ENCODE data around the gene SF3A1.
"Not testable (repeated sequence)": the region's sequence is repeated elsewhere in the genome, so short reads cannot be mapped to it uniquely, and the experiment has no call there.

The SF3A1 gene

DNA sequence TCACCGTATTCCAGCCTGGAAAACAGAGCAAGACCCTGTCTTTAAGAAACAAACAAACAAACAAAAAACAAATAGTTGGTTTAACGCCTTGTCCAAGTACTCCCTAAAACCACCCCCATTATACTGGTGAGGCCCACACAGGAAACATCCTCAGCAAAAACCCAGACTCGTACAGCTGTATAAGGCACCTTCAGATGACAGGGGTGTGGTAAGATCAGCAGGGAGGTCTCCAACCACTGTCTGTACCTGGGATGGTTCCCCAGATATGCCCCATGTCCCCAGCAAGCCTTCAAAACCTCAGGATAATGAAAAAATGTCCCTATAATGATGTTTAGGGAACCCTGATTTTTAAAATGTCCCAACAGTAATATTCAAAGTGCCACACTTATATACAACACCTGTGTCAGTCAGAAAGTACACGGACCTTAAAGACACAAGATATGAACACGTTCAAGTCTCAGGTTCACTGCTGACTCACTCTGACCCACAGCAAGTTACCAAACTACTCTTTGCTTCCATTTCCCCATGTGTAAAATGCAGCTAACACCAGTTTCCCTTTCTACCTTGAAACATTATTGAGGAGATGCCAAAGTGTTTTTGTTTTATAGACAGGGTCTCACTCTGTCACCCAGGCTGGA, 9.3 kb downstream of the SF3A1 start:
- no peak for DNase-seq

- no peak for DNase-seq
Measured at GRCh38 chr22:30344447-30345200, 12.1 kb downstream of the SF3A1 start.

DNA sequence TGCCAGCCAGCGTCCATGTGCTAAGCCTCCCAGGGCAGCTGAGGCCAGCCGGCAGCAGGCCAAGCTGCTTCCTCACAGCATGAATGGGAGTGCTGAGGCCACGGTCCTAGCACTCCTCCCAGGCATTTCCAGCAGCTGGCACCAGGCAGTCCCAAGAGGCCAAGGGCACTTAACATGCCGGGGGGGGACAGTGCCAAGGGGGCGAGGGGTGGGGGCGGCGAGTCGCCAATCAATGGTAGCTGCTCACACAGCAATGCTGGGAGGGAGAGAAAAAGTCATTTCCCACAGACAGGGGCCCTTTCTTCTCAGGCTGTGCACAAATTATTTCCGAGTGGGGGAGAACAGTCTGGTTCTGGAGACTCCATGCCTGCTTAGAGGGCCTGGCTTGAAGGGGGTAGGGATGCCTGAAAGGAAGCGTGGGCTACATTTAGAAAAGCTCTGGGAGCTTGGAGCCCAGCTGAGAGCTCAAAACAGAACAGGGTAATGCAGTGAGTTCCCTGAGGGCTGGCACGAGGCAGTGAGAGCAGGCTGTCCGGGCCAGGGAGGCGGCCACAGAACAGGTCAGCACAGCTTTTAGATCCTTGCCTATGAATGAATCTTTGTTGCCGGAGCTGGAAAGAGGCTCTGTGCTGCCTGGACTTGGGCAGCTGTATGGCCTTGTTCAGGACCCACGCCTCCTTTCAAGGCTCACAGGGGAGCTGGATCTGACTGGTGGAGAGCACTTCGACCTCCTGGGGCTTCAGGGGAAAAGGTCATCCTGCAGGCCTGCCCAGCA, 15.6 kb downstream of the SF3A1 start:
- no peak for DNase-seq

- DNase-seq = no peak
Measured at GRCh38 chr22:30338802-30339201, 17.9 kb downstream of the SF3A1 start.

DNA sequence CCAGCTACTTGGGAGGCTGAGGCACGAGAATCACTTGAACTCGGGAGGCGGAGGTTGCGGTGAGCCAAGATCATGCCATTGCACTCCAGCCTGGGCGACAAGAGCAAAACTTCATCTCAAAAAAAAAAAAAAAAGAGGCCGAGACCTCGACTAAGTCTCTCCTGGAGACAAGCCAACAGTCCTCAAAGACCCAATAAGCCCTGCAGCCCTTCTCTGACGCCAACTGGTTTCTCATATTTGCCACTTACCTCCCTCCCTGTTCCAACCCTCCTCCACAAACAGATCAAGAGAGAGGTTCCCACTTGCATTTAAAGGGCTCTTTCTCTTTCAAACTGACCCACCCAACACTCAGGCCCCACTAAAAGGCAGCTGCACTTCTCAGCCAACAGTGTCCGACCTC, 18.4 kb downstream of the SF3A1 start:
- not testable (repeated sequence) for DNase-seq

- no peak for DNase-seq
Measured at GRCh38 chr22:30337461-30337778, 19.3 kb downstream of the SF3A1 start.

DNA sequence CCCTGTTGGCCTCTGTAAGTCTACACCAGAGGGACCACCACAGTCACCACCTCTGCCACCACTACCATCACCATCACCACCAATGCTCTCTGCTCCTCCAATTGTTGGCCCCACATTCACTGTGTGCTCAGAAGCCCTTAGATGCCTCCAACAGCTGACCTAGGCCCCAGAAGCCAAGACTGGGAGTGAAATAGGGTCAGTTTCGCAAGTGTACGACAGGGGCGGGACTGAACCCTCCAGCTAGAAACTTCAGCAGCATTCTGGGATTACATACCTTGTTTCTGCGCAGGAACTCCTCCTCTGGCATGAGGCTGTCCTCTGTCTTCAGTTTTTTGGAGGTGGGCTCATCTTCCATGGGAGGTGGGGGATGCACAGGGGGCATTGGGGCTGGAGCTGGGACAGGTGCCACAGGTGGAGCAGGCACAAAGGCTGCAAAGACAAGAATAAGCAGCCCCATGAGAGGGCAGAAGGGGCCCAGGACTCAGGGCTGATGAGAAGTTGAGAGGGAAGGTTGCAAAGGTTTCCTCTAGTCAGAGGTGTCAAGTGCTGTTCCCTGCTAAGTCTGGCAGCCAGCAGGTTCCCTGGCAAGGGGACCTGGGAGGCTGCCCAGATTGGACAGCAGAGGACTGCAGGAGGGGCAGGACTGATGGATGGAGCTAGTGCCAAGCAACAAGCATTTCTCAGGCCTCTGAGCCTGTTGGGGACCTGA, 19.8 kb downstream of the SF3A1 start:
- no peak for DNase-seq

GRCh38 chr22:30335236-30335635, 21.5 kb downstream of the SF3A1 start:
- no peak for DNase-seq

GRCh38 chr22:30334646-30335045, 22.0 kb downstream of the SF3A1 start:
- no peak for DNase-seq

DNA sequence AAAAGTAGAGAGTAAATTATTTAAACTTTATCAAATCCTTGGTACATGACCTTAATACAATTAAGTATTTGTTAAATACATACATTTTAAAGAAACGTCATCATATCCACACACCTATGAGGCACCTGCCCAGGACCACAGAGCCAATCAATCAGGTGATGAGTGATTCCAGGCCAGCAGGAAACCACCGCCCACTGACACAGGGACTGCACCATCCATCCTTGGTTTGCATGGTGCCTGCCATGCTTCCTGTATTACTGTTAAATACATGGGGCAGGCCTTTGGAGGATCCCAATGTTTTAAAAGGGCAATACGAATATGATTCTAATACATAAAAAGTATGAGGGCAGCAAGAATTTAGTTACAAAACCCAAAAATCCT, 23.0 kb downstream of the SF3A1 start:
- DNase-seq = no peak

DNA sequence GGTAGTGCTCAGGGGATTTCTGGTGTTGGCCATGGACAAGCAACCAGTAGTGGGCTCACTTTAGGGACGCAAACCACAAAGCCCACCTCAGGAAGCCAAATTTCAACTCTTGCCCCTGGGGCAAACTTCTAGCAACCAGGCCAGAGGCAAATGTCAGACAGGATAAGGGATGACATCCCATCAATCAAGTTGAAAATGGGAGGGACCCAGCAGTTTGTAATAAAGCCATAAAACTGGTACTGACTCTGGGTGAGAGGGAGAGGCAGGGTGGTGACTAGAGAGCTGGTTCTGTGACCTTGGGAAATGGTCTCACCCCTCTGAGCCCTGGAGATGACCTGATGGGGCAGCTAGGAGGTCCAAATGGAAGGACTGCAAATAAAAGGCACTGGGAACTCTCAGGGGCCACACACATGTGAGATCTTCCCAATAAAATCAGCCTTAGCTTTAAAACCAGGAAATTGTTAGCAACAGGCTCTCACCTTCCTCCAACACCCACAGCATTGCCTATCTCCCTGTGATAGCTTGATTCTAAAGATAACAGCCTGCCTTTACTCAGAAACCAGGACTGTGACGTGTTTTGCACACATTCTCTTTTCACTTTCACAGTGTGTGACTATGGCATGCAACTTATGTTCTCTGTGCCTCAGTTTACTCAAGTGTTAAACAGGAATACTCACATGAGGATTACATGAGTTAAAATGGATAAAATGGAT, 23.5 kb downstream of the SF3A1 start:
- DNase-seq = no peak

DNA sequence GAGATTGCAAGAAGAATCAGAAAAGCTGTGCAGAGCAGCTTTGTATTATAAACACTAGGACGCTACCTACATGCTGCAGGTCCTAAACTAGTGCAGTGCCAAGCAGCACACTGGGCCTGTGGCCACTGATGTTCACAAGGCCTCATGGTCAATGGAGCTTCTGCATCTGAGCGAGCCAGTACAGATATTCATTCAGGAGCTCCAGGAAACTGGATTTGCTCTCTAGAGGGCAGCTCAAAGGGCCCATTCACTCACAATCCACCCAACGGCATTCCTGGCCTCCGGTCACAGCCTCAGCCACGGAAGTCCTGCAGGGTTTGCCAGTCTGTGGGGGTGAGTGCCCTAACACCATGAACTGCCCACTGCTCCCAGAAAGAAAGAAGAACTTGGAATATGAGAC, 24.1 kb downstream of the SF3A1 start:
- DNase-seq = no peak

DNA sequence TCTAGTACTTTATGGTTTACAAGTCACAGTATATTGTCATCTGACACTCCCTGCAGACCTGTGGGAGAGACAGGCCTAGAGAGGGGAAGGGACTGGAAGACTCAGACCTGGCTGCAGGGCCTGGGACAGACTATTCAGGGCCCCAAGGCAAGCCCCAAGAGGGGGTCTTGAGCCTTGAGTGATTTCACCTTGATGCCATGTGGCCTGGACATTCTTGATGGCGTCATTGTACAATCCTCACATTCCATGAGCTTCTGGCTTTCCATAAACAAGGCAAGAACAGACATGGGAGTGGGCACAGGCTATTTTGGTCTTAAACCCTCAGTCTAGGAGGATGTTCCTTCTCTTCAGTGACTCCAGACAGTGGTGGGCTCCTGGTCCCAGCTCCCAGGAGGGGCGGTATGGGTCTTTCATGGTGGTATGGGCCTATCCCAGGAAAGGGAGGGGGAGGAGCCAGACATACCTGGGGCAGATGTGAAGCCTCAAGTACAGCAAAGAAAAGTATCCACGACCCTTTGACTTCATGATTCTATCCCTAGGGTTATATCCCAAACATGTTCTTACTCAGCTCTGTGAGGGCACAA, 28.1 kb downstream of the SF3A1 start:
- DNase-seq = no peak

DNA sequence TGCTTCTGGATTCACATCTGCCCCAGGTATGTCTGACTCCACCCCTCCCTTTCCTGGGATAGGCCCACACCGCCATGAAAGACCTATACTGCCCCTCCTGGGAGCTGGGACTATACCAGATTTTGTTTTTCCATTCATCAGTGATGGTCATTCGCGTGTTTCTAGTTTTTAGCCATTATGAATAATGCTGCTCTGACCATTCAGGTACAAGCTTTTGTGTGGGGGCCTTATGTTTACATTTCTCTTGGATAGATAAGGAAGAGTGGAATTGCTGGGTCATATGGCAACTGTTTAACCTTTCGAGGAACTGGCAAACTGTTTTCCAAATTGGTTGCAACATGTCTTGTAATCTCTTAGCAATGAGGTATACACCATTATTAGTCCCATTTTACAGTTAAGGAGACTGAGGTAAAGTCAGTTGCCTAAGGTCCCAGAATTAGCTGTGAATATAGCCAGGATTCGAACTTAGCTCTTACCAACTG, 28.8 kb downstream of the SF3A1 start:
- peak; percentile 34 for DNase-seq

DNA sequence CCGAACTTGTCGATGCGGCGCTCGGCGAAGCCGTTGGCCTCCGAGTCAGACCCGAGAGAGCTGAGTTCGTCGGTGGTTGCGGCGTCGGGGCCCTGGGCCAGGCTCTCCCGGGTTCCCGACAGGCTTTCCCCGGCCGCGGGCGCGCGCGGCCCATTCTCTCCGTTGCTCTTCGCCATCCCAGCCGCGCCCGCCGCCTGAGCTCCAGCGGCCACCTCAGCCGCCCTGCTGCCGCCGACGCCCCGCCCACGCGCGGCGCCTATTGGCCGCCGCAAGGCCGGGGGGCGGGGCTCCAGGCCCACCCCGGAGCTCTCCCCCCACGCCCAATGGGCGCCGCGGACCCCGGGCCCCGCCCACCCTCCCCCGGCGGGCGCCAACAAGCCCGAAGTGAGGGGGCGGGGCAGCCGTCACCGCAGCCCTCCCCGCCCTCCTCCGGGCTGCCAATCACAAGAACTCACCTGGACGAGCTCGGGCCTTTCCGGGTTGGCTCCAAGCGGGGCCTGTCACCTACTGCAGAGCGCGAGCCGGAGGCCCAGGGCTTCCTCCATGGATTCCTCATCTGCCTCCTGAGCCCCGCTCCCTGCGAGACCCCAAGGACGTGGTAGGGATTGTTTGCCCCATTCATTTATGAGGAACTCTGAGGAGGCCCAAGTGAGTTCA, 29.9 kb downstream of the SF3A1 start, which contains the start of gene TBC1D10A:
Gene TBC1D10A, minus strand, starts transcription at position 236 of the 657 bp plus-strand sequence. Its CDS starts 60 bp downstream, at position 176.
- DNase-seq = peak; percentile 99

GRCh38 chr22:30326255-30326705, 30.4 kb downstream of the SF3A1 start:
- peak; percentile 58 for DNase-seq

DNA sequence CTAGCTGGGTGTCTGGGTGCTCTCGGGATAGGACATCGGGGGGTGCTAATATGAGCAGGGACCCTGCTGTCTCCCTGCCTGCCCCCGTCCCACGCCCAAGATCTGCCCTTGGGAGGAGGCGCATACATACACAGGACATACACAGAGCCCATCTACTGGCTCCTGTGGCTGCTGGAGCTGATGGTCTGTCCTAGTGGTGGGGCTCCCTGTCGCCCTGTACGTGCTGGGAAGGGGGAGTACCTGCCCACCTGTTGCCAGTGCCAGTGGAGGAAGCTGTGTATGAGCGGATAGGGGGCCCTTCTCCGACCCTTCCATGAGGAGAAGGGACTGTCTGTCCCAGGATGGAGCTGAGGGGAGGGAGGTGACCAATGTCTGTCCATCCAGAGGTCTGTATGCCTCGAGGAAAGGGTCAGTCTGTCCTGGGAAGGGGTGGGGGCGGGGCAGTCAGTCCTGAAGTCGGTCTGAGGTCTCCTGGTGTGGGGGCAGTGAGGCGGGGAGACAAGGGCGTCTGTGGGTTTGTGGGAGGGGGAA, 30.9 kb downstream of the SF3A1 start:
- DNase-seq = no peak

DNA sequence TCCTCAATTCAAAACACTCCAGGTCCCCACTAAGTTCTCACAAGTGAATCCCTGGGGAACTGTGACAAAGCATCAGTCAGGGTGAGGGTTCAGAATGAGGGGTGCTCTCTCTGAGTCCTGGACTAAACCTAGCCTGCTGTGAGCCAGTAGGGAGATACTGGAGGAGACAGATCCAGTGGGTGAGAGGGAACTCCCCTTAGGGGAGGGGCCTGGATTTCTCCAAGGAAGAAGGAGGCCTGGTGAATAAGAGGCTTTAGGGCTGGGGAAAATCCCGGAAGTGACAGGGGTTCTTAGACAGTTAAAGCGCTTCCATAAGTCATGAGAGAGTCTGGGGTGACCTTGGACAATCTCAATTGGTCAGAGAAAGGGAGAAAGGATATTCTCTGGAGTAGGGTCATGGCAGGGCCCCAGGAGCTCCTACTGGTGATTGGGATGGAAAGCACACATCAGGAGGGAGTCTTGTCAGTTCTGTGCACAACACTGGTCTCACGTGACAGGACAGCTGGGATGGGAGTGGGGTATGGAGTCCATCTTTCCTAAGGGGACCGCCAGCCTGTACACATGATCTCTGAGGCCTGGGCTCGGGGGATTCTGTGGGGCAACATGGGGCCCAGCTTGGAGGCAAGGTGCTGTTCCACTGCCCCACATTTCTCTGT, 31.5 kb downstream of the SF3A1 start:
- DNase-seq = no peak

GRCh38 chr22:30324014-30324730, 32.5 kb downstream of the SF3A1 start:
- DNase-seq = no peak

GRCh38 chr22:30323246-30323645, 33.4 kb downstream of the SF3A1 start:
- DNase-seq = no peak
